Kidney capillary endothelial cell (primary cell): Measurements from ENCODE around the gene SKI.

Experiments
- DNase-seq: peaks from one replicate; pipeline ENCODE4 v3.0.0-alpha.2; 2018; ENCODE audit warnings: low spot score

SKI gene

GRCh38 chr1:2228157-2228594 lies at the start of gene SKI:
TSS of gene SKI (plus strand) at chr1:2228319. CDS start at chr1:2228767, 448 bp downstream.
- no peak for DNase-seq

GRCh38 chr1:2178875-2179274 lies 49.2 kb upstream of the SKI start:
- DNase-seq = no peak

GRCh38 chr1:2179283-2180013 lies 48.7 kb upstream of the SKI start:
- DNase-seq = no peak

GRCh38 chr1:2180297-2181245 lies 47.5 kb upstream of the SKI start:
- no peak for DNase-seq

- no peak for DNase-seq
These were observed 46.8 kb upstream of the SKI start for GRCh38 chr1:2181271-2181670.

- DNase-seq = no peak
These were observed 46.4 kb upstream of the SKI start for GRCh38 chr1:2181752-2182151.

GRCh38 chr1:2182376-2182775 lies 45.7 kb upstream of the SKI start:
- no peak for DNase-seq

GRCh38 chr1:2183937-2184334 lies 44.2 kb upstream of the SKI start:
- DNase-seq = no peak

- DNase-seq = no peak
These were observed 43.6 kb upstream of the SKI start for GRCh38 chr1:2184531-2184930.

- DNase-seq = no peak
These were observed 43.2 kb upstream of the SKI start for GRCh38 chr1:2184934-2185333.

- DNase-seq = no peak
These were observed 42.0 kb upstream of the SKI start for GRCh38 chr1:2185880-2186855.

- DNase-seq = no peak
These were observed 41.2 kb upstream of the SKI start for GRCh38 chr1:2186901-2187300.

GRCh38 chr1:2187619-2188018 lies 40.5 kb upstream of the SKI start:
- no peak for DNase-seq

- DNase-seq = no peak
These were observed 39.8 kb upstream of the SKI start for GRCh38 chr1:2188336-2188735.

- DNase-seq = peak; percentile 89
These were observed 38.4 kb upstream of the SKI start for GRCh38 chr1:2189459-2190425.

GRCh38 chr1:2190491-2190976 lies 37.6 kb upstream of the SKI start:
- no peak for DNase-seq

- DNase-seq = no peak
These were observed 35.8 kb upstream of the SKI start for GRCh38 chr1:2192031-2192995.

GRCh38 chr1:2193514-2194281 lies 34.4 kb upstream of the SKI start:
- DNase-seq = no peak
